GM21576 (cell line): ENCODE results near the gene FTHL17.
A peak's percentile ranks its signal among the peaks of the same experiment; 100 is the strongest.

Experiments
- ATAC-seq: cut with Tn5 transposase; IDR thresholded peaks from one replicate; pipeline ENCODE4 v1.9.1; 2021; ENCODE audit warnings: mild to moderate bottlenecking, moderate library complexity; ENCODE audit not compliant: unreplicated experiment

Gene FTHL17

DNA sequence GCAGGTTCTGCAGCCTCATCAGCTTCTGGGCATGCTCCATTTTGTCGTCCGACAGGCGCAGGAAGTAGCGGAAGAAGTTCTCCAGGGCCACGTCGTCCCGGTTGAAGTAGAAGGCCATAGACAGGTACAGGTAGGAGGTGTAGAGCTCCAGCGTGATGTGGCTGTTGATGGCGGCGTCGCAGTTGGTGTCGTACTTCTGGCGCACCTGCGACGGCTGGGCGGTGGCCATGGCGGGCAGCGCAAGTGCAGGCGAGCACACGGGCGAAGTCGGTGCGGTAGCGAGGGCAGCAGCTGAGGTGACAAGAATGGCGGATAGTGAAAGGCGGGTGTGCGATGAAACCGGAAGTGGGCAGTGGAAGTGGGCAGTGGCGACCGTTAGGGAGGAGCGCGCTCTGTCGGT, at the start of gene FTHL17:
Gene FTHL17, minus strand, starts transcription at position 317 of the 400 bp plus-strand sequence. Its CDS starts 88 bp downstream, at position 229.
- ATAC-seq: no peak

DNA sequence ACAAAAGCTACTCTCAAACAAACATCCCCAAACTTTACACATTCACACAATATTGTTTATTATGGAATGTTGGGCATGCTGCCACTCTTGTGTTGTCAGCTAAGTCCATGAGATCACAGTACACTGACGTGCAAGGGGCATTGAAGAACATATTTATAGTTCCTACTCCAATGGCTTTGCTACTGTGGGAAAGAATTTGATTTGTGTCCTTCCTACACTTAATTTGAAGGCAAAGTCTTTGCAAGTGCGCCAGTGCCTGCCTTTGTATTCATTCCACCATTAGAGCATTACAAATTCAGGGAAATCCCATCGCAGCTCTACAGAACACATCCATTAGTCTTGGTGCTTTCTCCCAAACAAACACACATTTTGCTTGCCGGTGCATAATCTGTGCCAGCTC, 45.4 kb upstream of the FTHL17 start:
- ATAC-seq: no peak

DNA sequence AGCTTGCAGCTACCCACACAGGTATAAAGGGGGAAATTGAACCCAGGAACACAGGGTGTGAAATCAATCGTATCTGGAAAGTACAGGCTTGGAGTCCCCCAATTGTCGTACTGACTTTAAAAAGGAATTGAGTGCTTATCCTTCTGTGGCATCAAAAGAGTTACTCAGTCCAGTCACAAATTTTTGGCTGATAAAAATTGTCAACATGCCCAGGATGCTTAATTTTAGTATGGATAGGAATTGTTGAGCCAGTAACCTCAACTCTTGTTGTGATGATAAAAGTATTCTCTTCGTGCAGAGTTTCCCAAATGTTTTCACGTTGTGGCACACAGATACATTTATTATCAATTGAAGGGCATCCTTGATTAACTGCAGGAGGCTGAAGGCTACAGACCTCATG, 43.6 kb upstream of the FTHL17 start:
- no peak for ATAC-seq

DNA sequence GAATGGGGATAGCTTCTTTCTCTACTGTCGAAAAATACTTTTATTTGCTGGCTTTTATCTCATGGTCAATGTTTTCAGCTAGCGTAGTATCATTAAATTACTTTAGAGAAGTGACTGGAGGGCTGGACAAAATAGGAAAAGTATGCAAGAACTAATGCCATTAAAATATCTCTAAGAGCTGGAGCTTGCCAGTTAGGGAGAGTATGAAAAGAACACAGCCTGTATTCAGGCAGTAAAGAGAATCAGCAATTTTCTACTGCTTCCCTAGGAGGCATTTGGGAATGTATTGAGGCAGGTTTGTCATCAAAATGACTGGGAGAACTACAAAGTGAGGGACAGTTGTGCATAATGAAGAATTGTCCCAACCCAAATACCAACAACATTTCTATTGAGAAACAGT, 43.0 kb upstream of the FTHL17 start:
- no peak for ATAC-seq

DNA sequence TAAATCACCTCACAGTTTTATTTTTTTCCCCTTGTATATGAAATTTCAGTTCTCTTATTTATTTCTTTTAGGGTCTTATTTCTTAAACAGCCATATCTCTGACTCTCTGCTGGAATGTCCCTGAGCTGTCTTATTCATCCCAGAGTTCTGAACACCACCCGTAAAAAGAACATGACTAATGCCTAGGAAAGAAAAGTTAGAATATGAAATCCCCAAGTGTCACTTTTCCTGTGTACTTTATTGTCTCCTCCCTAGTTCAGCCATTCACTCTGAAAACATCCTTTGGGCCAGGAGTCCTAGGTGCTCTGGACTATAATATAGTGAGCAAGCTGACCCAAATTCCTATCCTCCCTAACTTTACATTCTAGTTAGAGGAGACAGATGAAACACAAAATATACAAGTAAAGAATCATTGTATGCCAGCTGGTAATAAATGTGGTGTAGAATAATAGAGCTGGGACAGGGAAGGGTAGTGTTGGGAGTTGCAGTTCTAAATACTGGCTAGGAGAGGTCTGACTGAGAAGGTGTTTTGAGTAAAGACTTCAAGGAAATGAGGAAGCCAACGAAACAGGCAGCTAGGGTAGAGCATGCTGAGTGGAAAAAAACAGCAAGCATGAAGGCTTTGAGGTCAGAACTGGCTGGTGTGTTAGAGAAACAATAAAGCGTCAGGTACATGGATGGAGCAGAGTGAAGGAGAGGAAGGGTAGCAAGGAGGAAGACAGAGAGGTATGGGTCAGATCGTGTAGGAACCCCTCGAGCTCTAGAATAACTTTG, 40.6 kb upstream of the FTHL17 start:
- no peak for ATAC-seq

DNA sequence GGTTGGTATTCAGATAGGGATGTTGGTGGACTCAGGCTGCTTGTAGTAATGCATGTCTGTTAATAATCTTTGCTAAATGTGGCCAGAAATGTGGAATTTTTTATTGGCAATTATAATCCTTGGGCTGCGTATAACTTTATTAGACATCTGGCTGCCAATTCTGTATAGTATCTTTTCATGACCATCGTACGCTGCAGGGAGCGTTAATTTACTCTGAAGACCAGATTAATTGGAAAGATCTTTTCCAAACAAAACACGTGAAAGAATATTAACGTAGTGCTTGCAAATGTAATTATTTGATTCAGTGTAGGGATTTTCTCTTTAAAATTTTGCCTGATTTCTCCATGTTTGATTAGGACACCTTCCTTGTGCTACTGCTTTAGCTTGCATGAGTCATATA, 38.8 kb upstream of the FTHL17 start:
- no peak for ATAC-seq

DNA sequence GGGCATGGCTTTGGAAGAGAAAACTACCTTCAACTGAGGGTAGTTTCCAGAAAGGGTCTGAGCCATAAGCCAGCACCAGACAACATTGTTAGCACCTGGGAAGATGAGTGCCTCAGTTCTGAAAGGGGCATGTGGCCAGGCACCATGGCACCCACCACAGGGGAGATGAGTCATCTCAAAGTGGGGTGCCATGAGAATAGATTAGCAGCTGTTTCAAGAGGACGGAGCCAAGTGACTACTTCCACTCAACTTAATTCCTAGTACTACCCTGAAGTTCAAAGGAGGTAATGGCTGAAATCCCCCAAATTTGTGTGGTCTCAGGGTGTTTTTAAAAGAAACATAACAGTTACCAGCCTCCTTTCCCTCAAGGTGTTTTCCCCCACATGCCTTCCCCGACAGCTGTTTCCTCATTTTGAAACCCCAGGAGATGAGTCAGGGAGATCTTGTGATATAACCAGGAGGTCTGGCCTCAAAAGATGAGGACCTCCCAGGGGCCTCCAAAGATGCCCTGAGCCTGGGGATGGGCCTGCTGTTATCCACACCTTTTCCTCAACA, 27.8 kb upstream of the FTHL17 start:
- ATAC-seq: peak; percentile 72

DNA sequence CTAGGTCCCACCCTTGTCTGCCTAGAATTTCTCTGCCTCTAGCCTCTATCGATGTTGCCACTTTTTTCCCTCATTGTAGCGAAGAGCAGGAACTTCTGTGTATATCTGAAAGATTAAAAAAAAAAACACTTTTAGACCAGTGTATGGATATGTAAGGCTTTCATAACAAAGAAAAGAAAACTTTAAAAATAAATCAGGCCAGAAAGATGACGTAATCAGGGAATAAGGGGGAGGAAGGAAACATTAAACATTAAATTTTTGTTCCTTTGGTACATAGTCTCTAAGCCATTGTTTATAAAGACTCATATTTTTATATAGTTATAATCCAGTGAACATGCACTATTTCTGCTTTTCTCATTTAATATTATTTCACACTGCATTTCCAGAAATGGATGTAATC, 26.2 kb upstream of the FTHL17 start:
- ATAC-seq: no peak

DNA sequence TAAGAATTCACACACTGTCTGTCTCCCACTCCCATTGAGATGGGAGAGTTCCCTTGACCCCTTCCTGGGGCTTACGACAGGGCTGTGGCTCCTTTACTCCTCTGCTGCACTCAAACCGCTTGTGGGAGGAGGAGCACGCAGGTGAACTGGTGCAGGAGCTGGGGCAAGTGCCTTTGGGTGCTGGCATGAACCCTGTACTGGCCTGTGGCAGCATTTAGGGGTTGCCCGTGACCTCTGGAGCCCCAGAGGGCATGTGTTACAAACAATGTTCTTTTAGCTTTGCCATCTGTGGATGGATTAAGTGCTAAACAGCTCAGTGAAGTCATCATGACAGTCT, 21.8 kb upstream of the FTHL17 start:
- ATAC-seq: no peak

DNA sequence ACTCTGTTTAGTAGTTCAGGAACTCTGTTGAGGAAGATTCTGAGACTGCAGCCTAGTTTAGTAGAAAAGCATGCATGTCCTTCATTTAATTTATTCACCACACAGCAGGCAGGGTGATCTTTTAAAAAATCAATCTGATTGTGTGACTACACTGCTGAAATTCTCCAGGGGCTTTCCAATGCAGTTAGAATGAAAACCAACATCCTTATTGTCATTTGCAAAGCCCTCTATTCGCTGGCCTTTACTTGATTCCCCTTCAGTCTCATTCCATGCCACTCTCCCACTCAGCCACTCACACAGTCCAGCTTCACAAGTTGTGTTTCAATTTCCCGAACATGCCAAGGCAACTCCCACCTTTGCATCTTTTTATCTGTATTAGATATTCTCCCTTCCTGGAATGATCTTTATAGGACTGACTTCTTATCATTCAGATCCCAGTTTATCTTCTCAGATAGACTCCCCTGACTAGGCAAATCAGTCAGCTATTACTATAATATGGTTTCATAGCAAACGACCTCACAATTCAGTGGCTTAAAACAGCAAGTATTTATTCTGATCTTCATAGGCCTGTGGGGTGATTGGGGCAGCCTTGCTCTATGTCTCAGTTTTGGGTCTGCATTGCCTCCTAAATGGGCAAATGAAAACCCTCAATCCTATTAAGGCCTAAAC, 21.3 kb upstream of the FTHL17 start:
- ATAC-seq: no peak

DNA sequence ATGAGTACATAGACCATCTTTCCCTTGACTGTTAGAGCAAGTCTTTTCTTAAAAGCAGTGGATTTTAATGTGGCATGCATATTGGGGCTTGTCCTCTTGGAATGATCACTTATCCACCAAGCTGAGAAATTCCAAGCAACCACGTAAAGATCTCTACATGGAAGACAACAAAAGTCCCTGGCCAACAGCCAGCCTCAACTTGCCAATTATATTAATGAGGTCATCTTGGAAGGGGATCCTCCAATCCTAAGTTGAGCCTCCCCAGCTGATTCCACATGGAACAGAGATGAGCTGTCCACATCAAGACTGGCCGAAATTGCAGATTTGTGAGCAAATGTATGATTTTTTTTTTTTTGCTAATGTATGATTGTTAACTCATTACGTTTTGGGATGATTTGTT, 20.6 kb upstream of the FTHL17 start:
- ATAC-seq: no peak

DNA sequence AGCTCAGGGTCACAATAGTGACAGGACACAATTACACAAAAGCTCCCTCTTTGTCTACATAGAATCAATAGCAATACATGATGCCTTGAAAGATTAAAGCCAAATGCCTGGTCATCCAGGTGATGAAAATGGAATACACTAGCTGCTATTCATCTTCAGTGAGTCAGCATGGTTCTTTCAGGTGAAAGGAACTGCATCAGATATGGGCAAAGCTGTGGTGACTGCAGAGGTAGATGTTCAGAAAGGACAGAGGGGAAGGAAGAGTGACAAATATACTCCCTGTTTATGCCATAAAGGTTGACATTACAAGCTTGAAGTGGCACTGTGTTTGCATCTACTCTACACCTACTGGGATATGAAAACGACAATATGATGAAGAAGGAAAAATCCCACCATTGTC, 20.0 kb upstream of the FTHL17 start:
- no peak for ATAC-seq

DNA sequence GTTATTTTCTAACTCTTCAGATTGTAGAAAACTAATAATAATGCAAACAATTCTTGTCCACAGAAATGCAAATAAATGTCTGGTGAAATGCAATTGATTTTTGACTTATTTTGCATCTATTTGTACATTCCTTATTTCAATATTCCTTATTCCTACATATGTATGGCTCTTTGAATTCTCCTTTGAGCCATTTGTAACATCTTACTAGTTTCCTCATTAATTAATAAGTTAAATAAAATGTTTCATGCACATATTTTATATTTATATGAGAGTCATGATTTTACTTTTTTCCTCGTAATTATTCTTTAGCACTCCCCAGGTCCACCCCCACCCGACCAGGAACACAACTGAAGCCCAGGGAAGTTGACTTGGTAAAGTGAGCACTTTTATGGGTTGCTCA, 2.7 kb upstream of the FTHL17 start:
- no peak for ATAC-seq

DNA sequence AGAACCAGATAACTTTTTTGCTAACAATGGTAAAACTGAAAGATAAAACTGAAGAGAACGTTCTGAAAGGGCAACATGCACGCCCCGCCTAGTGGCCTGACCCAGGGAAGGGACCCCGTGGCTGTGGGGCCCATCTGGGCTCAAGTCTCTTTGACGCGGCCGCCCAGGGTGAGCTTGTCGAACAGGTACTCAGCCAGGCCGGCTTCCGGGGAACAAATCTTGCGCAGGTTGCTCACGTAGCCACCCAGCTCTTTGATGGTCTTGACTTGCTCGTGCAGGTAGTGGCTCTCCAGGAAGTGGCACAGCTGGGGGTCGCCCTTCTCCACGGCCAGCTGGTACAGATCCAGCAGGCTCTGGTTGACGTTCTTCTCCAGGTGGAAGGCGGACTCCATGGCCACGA, 579 bp downstream of the FTHL17 start:
- ATAC-seq: no peak

DNA sequence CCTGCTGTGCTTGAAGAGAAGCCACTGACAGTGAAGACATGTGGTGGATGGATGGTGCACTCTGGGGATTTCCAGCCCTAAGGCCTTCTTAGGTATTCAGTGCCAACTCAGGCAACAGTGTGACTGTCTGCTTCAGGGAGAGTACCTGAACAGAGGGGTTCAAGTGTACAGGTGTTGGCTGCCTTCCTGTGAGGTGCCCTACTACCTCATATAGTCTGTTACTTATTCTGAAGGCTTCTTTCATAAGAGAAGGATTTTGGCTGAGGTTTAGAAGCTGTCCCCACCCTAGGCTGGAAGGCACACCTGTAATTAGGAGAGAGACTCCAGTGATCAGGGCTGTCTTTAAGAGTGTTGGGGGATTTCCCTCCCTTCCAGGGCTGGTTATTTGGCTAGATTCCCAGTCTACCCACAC, 1.8 kb downstream of the FTHL17 start:
- ATAC-seq: peak; percentile 75

DNA sequence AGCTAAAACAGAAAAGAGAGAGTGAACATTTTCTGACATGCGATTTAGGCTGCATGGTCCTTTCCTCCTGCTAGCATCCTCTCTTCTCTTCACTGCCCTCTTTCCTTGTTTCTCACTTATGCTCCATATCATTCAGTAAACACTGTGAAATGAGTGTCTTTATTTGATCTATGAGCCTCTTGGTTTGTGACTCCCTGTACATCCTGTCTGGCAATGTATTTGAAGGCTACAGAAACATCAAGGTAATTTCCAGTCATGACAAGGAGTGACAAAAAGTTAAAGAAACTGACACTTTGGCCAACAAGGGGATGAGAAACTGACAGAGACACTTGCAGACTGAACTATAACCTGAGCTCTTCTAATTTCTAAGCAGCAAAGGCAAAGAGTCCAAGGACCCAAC, 8.7 kb downstream of the FTHL17 start:
- ATAC-seq: no peak

DNA sequence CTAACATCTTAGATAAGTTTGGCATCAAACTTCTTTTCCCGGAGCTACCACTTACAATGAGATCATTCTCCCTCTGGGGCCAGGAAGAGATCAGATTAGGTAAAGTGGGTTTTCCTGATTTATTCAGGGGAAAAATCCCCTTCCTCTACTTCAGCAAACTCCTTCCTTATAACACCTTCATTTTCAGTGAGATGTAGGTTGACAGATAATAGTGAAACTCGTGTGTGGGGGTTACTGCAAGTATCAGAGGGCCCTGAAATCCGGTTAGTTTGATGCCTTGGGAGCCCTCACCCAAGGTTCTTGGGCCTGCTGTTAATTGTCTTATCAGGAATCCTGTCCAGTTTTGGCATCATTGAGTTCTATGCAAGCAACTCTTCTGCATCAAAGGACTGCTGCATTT, 10.8 kb downstream of the FTHL17 start:
- peak; percentile 77 for ATAC-seq

DNA sequence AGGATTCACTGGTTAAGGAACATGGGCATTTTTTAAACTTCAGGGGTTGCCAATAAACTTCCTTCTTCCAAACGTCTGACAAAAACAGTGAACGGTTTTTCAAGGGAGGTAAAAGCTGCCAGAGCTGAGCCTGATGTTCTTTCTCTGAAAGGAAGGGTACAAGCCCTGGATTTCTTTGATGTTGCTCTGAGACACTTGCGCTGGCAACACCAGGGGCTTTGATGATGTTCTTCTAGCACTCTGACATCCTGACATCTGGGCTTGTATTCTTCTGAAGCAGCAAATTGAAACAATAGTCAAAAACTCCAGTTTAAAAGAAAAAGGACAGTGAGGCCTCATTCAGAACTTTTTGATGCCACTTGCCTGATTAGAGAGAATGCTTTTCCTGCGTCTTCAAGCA, 11.8 kb downstream of the FTHL17 start:
- no peak for ATAC-seq

DNA sequence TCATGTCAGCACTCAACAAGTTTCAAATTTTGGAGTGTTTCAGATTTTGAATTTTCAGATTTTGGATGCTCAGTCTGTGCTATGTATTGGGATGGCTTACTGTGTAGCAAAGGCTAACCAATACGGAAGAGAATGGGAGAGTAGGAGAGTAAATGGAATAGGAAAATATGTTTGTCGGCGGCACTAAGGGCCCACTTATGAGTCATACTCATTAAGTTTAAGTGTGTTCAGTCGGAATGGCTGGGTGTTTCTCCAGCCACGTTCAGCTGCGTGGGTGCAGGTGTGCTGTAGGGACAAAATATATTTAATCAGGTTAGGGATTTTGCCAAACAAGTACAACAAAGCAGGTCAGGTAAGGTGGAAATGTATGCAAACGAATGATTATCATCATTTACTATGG, 13.6 kb downstream of the FTHL17 start:
- no peak for ATAC-seq

DNA sequence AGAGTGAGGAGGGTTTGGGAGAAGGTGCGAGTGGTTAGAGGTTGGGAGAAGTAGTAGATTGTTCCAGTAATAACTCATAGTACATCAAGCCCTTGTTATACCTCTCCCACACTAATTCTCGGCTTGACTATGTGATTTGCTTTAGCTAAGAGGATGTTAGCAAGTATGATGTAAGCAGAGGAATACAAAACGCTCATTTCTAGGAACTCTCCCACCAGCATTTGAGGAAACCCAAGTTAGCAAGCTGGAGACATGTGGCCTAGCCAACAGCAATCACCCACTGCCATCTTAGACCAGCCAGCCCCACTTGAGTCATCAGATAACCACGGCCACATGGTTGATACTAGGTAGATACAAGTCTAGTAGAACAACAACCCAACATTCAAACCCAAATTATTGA, 14.2 kb downstream of the FTHL17 start:
- no peak for ATAC-seq

DNA sequence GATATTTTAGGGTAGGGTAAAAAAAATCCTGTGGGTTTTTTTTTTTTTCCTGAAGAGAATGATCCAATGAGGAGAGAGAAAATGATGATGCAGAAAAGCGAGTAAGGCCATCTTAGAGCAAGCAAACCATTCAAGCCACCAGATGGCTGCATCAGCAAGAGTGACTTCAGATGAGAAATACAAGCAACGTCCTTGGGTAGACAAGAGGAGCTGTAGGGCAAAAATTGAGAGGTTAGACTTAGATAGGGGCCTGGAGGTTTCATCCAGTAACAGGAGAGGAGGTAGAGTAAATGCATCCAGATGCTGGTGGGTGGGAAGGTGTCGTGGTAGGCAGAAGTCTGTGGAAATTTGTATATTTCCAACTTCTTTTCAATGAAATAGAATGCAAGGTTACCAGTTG, 14.6 kb downstream of the FTHL17 start:
- no peak for ATAC-seq

DNA sequence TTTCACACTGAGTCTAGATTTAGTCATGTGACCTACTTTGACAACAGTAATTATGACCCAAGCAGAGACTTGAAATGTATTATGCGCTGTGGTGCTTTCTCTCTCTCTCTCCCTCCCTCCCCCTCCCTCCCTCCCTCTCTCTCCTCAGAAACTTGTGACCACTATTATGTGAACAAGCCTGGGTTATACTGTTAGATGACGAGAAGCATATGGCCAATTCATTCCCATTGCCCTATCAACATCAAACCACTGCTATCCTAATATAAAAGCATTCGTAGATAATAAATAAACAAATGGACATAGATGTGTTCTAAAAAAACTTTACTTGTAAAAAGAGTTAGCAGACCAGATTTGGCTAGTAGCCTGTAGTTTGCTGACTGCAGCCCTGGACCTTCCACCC, 18.2 kb downstream of the FTHL17 start:
- no peak for ATAC-seq

DNA sequence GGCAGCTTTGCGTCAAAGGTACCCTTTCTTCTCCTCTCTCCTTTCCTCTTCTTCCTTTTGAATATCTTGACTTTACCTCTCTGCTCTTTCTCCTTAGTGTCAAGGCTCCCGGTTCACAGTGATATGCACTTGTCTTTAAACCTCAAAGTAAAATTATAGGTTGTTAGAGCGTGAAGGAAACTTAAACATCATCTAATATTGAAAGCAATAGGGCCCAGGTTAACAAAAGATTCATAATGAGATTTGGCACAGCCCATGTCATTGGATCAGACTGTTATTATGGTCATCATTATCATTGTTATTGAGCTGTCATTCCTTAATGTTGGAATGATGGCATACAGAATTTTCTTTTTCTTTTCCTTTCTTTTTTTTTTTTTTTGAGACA, 32.5 kb downstream of the FTHL17 start:
- no peak for ATAC-seq
